Stimulated activated CD4-positive, alpha-beta T cell treated with anti-CD3 and anti-CD28 coated beads, Interleukin-4, amount 100 ng/mL, for 1 hour (primary cell): ENCODE measurements around the gene COL24A1.
"Not testable (repeated sequence)": the region's sequence is repeated elsewhere in the genome, so short reads cannot be mapped to it uniquely, and the experiment has no call there.

Source experiments
- DNase-seq: peaks from one replicate; pipeline ENCODE4 v3.0.0-alpha.2; 2020

Gene COL24A1

DNA sequence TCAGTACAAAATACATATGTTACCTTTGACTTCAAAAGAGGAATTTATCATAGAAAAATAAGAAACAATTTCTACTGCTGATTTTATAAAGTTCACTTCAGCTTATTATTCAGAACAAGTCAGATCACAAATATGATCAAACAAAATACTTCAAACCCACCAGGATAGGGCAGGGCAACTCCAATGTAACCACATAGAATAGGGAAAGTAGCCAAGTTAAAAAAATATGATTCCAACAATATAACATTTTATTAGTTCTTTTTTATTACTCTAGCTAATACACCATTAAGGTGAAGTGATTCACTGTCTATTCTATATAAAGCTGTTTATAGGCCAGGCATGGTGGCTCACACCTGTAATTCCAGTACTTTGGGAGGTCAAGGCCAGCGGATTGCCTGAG, 393.8 kb downstream of the COL24A1 start:
- DNase-seq, result no peak

DNA sequence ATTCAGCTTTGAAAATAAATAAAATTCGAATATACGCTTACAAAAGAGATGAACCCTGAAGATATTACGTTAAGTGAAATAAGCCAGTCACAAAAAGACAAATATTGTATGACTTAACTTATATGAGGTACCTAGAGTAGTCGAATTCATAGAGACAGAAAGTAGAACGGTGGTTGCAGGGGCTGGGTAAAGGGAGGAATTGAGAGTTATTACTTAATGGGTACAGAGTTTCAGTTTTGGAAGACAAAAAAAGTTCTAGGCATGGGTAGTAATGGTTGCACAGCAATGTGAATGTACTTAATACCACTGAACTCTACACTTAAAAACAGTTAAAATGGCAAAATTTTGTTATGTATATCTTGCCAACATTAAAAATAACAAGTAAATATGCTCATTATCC, 399.7 kb downstream of the COL24A1 start:
- no peak for DNase-seq

DNA sequence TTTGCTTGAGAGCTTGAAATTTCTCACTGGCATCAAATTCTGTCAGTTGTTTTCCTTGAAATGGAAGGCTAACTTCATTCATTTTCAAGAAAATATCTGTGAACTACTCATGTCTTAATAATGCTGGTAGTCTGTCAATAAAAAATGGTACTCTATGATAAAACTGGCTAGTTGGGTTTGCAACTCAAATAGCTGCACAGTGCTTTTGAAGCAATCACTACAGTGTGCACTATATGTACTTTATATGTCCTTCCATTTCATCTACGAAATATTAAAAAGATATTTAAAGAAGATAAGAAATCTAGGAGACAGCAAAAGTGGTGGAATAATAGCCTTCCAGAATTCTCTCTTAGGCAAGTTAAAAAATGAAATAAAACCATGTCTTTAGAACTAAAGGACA, 408.5 kb downstream of the COL24A1 start:
- no peak for DNase-seq

DNA sequence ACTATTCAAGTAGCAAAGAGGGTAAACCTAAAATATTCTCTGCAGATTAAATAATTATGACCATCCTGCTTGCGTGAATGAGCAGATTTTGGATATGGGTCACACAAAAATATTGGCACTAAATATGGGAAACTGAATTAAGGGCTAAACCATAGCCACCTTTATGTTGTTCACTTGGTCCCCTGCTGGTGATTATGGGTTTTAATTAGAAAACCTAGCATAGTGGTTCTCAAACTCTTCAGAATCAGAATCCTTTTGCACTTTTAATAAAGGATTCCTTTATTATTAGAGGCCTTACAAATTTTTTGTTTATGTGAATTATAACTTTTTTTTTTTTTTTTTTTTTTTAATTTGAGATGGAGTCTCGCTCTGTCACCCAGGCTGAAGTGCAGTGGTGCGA, 409.8 kb downstream of the COL24A1 start:
- no peak for DNase-seq

DNA sequence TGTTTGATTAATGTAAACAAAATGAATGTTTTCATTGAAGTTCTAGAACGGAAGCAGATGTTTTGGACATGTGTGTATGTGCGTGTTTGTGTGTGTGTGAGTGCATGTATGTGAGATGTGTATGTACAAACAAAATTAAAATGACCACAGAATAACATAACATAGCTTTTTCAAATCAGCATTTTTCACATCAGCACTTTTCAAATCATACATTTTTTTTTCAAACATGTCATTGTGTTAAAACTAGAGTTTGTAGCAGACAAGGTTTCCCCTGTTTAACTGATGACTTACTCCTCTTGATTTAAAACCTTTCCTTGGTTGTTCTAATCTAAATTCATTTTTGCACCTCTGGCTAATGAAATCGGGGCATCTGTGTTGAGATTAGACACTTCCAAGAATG, 412.8 kb downstream of the COL24A1 start:
- no peak for DNase-seq

DNA sequence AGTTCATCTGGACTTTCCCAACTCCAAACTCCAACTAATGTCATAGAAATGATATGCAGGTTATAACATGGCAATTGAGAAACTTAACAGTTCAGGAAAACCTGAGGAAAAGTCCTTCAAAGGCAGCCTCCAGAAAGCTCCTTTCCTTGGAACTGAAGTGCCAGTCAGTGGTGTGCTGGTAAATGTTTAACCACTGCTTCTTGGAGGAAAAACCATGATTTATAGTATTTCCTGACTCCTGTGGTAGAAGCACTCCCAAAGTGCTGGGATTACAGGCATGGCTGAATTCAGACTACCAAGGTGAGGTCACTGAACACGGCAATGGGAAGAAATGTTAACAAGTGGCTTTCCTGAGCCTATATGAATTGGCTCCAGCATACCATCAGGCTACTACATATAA, 421.6 kb downstream of the COL24A1 start:
- DNase-seq, result no peak

DNA sequence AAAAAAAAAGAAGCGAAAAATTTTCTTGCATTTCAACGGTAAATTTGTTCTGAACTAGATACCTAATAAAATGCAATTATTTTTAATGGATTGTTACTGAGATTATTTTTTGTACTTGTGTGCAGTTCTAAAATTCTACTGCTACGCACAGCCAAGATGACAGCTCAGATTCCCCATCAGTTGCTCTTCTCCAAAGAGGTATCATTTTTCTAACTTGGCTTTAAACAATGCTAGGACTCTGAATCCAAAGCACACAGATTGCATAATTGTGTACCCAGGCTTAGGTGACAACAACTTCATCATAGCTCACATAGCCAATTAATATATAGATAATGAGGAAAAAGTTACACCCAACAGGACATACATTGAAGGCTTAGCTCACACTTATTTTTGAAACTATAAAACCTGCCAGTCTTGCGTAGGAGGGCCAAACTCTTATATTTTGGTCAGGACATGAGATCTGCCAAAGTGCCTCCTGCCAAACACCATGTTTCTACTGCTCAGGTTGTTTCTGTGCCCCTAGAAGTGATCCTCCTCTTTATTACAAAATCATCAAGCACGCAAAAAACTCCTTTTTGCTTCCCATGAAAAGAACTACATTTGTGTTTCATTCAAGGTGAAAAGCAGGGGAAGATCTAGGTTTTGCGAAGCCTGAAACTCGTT, 437.8 kb downstream of the COL24A1 start:
- DNase-seq, result no peak

DNA sequence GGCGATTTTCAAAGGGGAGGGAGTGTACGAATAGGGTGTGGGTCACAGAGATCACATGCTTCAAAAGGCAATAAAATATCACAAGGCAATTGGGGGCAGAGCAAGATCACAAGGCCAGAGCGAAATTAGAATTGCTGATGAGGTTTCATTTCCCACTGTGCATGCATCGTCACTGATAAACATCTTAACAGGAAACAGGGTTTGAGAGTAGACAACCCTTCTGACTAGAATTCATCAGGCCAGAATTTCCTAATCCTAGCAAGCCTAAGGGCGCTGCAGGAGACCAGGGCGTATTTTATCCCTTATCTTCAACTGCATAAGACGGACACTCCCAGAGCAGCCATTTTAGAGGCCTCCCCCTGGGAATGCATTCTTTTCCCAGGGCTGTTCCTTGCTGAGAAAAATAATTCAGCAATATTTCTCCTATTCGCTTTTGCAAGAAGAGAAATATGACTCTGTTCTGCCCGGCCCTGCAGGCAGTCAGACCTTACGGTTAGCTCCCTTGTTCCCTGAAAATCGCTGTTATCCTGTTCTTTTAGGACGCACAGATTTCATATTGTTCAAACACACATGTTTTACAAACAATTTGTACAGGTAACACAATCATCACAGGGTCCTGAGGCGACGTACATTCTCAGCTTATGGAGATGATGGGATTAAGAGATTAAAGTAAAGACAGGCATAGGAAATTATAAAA, 442.0 kb downstream of the COL24A1 start:
- DNase-seq, result not testable (repeated sequence)

DNA sequence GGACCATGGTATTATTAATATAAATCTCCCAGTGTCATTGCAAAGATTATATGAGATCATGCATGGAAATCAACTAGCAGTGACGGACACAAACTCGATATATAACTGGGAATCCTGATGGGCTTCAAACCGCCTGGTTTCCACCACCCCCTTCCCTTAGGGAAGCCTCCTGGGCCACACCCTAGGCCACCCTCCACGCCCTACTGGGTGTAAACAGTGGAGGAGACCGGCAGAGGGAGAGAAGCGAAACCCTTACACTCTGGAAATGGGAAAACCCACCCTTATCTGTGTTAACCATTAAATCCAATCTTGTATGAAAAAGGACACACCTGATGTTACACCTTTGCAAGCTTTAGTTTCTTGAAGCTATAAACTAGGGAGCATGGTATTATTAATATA, 447.7 kb downstream of the COL24A1 start:
- DNase-seq, result no peak

DNA sequence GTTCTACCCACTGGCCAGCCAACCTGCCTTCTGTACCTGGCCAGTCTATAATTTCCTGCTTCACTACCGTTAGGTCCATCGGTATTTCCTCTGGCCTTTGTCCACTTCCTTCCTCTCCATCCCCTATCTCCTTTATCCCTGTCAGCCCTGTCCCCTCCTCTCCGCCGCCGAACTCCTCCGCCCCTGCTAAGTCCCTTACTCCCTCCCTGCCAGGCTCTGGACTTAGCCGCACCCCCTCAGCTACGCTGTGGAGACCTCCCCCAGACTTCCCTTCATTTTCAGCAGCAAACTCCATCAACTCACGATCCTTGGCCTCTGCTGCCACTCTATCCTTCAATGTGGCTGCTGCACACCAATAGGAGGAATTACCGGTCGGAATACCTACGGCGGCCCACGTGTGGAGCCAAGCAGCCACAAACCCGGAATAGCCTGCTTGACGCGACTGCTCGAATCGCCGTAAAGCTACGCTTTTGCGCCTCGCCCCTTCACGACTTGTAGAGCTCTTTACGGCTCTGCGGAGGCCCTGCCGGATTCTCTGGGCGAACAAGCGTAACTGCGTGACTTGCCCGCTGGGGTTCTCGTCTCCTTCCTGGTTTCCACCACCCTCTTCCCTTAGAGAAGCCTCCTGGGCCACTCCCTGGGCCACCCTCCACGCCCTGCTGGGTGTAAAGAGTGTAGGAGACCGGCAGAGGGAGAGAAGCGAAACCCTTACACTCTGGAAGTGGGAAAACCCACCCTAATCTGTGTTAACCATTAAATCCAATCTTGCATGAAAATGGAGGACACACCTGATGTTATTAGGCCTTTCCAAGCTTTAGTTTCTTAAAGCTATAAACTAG, 448.4 kb downstream of the COL24A1 start, which contains the start of gene ZNHIT6:
Gene ZNHIT6, minus strand, starts transcription at position 444 of the 839 bp plus-strand sequence. Its CDS starts 149 bp downstream, at position 295.
- DNase-seq, result peak; percentile 81

DNA sequence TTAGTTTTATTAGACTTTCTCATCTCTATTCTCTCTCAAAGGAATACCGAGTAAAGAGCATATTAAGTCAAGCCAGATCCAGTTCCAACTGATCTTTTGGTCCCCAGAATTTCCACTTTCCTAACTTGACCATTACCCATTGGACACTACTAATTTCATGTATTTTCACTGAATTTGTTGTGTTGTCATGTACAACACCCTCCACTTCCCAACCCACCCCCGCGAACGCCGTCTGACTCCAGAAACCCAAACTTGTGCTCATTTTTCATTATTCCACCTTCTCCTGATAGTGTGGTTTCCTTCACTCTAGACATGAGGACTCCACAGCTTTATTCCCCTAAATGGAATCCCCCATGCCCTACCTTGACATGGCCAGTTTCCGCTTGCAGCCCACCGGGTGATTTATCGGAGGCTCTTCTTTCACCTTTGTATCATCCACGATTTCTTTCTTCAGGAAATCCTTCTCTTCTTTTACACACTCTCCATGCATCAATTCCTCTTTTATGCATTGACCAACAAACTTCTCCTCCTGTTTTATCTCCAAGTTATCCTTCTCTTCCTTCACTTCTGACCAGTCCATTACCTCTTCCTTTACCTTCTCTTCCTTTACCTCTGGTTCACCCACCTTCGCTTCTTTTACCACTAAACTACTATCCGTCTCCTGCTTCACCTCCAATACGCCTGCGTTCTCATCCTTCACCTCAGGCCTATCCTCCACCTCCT, 449.1 kb downstream of the COL24A1 start:
- no peak for DNase-seq

DNA sequence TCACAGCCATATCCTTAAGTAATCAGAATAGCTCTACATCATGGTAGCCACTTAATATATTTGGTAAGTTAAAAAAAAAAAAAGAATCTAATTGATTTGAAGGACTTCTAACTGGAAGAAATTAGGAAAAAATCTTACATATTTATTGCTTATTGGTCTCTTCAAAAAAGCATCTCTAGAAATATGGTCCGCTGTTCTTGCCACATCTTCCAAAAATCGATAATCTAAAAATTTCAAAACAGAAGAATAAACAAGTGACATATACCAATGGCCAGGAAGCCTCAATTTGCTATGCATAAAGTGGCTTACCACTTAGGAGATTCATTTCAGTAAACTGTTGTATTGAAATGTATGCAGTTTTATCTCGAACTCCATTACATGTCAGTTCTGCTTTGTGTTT, 450.6 kb downstream of the COL24A1 start:
- DNase-seq, result no peak

DNA sequence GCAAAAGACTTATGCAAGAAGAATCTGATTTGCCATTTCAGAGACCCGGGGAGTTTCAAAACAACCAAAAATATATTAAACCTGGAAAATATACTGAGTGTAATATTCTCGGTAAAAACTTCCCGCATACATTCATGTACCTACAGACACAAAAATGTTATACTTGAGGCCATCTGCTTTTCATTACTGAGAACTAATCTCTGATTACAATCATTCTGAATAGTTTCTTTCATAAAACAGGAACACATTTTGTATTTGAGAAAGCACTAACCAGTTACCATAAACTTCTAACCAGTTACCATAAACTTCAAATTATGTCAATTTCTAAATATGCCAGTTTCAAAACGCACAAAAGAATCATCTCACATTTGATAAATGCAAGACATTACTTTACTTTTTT, 456.1 kb downstream of the COL24A1 start:
- DNase-seq, result no peak

DNA sequence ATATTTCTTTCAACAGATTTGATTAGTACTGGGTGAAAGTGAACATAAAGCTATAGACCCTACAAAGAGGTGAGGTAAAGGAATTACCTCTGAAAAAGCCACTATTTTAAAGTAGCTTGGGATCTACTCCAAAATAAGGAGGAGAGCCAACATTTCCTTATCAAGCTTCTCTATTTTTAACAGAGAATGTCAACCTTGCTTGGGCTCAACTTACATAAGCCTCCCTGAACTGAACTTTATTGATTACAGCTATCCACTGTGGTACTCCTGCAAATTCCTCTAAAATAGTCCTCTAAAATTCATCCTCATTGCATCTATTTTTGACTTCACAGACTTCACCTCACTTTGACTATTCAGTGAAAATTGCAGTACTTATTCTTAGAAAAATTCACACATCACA, 458.7 kb downstream of the COL24A1 start:
- DNase-seq, result no peak

DNA sequence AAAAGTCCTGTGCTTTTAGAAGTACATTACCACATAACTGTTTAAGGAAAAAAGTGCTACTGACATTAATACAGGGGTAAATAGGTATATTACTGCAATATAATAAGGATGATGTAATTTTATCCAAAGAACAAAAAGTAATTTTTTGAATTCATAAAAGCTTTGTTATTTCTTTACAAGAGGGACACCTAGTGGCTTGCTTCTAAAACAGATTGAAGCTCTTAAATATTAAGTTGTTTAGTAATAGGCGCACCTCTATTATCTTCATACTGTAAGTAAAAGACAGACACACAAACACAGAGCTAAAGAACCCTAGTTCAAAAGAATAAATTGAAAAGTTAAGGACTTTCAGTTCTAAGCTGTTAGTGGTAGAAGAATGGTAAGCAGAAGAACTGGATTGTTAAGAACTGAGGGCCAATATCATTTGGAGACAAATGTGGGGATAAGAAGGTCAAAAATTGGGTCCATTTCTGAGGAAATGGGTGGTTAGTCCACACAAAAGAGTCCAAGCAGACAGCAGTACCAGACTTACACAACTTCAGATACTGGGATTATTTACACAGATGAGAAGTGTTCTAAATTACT, 463.8 kb downstream of the COL24A1 start:
- DNase-seq, result no peak

DNA sequence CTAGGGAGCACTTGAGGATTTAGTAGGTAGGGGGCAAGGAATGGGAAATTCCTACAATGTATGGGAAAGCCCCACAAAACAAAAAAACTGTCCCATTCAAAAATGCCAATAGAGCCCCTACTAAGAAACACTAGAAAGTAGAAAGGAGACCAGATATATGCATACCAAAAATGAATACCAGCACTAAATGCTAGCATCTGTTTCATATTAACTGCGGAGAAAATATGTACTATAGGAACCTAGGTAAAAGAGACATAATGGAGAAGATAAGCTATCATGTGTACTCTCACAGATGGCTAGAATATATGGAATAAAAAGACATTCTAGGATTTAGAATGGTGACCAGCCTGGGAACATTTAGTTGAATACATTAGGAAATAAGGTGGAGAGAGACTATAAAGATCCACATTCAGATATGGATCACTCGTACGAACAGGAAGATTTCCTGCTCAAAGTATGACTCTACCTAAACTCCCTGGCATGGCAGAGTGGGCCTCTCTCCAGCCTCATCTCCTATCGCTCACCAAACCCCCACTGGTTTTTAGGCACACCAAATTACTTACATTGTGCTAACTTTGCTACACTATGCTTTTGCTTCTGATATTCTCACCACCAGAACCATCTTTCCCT, 466.7 kb downstream of the COL24A1 start:
- no peak for DNase-seq

DNA sequence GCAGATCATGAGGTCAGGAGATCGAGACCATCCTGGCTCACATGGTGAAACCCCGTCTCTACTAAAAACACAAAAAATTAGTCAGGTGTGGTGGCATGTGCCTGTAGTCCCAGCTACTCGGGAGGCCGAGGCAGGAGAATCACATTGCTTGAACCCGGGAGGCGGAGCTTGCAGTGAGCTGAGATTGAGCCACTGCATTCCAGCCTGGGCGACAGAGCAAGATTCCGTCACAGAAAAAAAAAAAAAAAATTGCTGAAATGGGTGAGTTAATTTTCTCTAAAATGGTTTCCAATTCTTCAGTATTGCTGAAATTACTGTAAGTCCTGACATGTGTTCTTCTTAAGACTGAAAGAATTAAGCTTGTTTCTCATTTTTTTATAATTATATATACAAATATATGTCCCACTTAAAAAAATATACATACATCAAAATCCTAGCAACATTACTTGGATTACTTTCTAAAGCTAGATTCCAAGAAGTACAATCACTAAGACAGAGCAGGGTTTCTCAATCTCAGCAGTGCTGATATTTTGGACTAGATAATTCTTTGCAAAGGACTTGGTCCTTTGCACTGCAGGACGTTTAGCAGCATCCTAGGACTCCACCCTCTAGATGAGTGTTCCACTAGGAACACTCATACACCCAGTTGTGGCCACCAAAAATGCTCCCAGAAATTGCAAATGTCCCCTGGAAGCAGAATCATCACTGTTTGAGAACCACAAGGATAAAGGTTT, 473.1 kb downstream of the COL24A1 start:
- DNase-seq, result no peak

DNA sequence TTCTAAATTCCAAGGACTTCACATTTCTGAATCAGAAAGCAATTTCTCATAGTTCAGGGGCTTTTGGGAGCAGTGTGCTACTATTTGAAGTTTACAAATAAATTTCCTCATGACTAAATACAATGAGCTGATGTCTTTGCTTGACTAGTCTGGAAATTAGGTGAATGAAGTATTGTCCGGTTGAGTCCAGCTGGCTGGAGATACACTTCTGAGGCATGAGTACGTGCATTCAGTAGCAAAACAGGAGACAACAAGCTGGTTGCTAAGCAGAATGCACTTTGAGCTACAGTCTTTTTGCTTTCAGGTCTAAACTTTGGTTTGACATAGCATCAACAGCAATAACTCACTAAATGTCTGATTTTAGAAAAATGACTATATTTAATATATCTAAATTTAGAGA, 475.5 kb downstream of the COL24A1 start:
- no peak for DNase-seq
